Neutrophil (primary cell): ENCODE results near the gene TNFSF12.
"Not testable (repeated sequence)": the region's sequence is repeated elsewhere in the genome, so short reads cannot be mapped to it uniquely, and the experiment has no call there.

Experiments used
- H3K27ac ChIP-seq: fragments of 200-600 bp; sonication (generic); 2 replicates; pipeline ENCODE4 v1.5.1; 2016; ENCODE audit warnings: mild to moderate bottlenecking, moderate library complexity
- H3K27me3 ChIP-seq: fragments of 200-600 bp; sonication (generic); 2 replicates; pipeline ENCODE4 v1.6.0; 2016; ENCODE audit warnings: mild to moderate bottlenecking
- H3K36me3 ChIP-seq: fragments of 200-600 bp; sonication (generic); 2 replicates; pipeline ENCODE4 v1.5.1; 2017
- H3K4me1 ChIP-seq, 2 experiments: fragments of 200-600 bp in 1 of 2; sonication (generic) in 1 of 2; 1 replicate in 1 of 2; 2 replicates in 1 of 2; pipeline versions ENCODE4 v1.5.1 to v1.6.1; 2013 to 2016; ENCODE audit warnings: low read depth in 1 of 2, low read length in 1 of 2, mild to moderate bottlenecking in 1 of 2, moderate library complexity in 1 of 2; ENCODE audit not compliant: control insufficient read depth in 1 of 2, insufficient read depth in 1 of 2
- H3K4me3 ChIP-seq, 2 experiments: fragments of 200-600 bp in 1 of 2; sonication (generic) in 1 of 2; 1 replicate in 1 of 2; 2 replicates in 1 of 2; pipeline ENCODE4 v1.5.1; 2013 to 2016; ENCODE audit warnings: low read depth in 1 of 2, low read length in 1 of 2, mild to moderate bottlenecking in 1 of 2, moderate library complexity in 1 of 2
- H3K9me3 ChIP-seq: fragments of 200-600 bp; sonication (generic); 2 replicates; pipeline ENCODE4 v1.5.1; 2016
- TF ChIP-seq, protein P1 (sequence below): fragments of 200-600 bp; sonication (generic); IDR thresholded peaks from 2 replicates; pipeline ENCODE4 v1.5.1; 2016; ENCODE audit warnings: antibody characterized with exemption

The TNFSF12 gene

DNA sequence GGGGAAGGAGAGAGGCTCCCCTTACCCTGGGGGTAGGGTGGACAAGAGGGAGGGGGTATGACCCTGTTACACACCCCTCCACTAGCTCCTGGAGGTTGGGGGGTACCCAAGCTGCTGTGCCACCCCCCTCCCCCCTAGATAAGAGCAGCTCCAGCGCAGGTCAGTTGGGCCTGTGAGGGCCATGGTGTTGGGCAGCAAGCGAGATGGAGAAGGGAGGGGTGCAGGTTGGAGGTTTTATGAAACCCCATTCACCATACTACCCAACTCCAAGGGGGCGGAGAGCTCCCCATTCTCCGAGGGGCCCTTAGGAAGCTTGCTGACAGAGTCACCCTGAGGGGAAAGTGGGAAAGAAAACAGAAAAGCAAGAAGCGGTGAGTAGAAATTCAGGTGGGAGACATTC lies 42.7 kb downstream of the TNFSF12 start:
- no peaks in the 10 kb centered on the region for H3K27me3 ChIP-seq
- no peak overlapping the region for H3K4me3 ChIP-seq
- TF ChIP-seq, protein P1, sequence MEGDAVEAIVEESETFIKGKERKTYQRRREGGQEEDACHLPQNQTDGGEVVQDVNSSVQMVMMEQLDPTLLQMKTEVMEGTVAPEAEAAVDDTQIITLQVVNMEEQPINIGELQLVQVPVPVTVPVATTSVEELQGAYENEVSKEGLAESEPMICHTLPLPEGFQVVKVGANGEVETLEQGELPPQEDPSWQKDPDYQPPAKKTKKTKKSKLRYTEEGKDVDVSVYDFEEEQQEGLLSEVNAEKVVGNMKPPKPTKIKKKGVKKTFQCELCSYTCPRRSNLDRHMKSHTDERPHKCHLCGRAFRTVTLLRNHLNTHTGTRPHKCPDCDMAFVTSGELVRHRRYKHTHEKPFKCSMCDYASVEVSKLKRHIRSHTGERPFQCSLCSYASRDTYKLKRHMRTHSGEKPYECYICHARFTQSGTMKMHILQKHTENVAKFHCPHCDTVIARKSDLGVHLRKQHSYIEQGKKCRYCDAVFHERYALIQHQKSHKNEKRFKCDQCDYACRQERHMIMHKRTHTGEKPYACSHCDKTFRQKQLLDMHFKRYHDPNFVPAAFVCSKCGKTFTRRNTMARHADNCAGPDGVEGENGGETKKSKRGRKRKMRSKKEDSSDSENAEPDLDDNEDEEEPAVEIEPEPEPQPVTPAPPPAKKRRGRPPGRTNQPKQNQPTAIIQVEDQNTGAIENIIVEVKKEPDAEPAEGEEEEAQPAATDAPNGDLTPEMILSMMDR = no peak
- no peak overlapping the region for H3K27ac ChIP-seq
- peaks cover 87% of the 10 kb centered on the region for H3K36me3 ChIP-seq
- H3K9me3 ChIP-seq = no peaks in the 10 kb centered on the region
- H3K4me1 ChIP-seq = peaks cover 7 to 15% of the 10 kb centered on the region in 2 experiments

DNA sequence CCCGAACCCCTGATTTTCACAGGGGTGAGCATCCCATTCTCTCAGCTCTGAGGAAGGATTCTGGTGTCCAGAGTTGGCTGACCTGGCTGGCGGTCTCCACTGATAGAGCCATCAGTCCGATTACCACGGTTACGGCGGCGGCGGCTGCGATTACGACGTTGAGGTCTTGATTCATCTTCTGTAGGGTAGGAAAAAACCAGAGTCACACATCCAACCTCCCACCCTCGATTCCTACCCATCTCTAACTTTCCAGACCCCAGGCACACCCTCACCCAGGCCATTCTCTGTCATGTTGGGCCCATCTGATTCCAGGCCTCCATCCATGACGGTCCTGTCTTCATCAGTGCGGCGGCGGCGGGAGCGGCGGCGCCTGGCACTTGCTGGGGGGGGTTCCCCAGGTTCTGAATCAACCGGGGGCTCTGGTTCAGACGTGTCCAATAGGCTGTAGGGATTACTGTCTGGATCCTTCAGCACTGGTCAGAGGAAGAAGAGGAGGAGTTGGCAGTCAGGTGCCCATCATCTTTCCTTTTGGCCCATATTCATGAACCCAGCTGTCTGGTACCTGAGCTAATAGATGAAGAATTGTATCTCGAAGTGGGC lies 43.7 kb downstream of the TNFSF12 start:
- TF ChIP-seq, protein P1 = no peak
- no peaks in the 10 kb centered on the region for H3K9me3 ChIP-seq
- no peaks in the 10 kb centered on the region for H3K27me3 ChIP-seq
- H3K4me3 ChIP-seq = no peak overlapping the region
- H3K27ac ChIP-seq = no peak overlapping the region
- peaks cover 7 to 14% of the 10 kb centered on the region in 2 experiments for H3K4me1 ChIP-seq
- H3K36me3 ChIP-seq = peaks cover 88% of the 10 kb centered on the region

DNA sequence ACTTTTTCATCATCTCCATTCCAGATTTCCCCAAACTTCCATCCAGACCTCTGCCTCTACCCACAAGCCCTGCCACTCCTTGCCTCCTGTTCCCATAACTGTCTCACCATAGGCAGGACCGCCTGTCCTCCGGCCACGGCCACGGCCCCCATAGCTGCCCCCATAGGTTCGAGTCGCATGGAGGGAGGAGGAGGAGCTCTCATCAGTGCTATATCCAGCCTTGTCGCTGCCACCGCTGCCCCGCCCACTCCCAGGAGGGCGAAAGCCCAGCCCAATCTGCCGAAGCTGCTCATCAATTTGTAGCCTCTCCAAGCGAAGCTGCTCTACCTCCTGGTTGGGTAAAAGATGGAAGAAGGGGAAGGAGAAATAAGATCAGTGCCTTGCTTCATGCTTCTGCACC lies 44.4 kb downstream of the TNFSF12 start:
- Histone ChIP-seq H3K36me3 (peaks cover 86% of the 10 kb centered on the region), H3K27ac (no peak overlapping the region)

DNA sequence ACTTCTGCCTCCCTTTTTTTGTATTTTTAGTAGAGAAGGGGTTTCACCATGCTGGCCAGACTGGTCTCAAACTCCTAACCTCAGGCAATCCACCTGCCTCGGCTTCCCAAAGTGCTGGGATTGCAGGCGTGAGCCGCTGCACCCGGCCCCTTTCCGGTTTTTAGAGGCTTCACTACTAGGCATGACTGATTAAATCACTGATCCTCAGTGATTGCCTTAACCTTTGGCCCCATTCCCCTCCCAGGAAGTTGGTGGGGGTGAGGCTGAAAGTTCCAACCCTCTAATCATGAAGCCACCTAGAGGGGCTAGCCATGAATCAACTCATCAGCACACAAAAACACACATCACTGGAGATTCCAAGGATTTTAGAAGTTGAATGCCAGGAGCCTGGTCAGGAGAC lies 48.7 kb downstream of the TNFSF12 start:
- not testable (repeated sequence) for H3K27ac ChIP-seq, H3K4me1 ChIP-seq, H3K4me3 ChIP-seq, H3K9me3 ChIP-seq, H3K27me3 ChIP-seq
- H3K36me3 ChIP-seq = peaks cover 98% of the 10 kb centered on the region

More for the DNA sequence above, 44.4 kb downstream of the TNFSF12 start:
- Histone ChIP-seq H3K4me3 (no peak overlapping the region), H3K4me1 (peaks cover 7% of the 10 kb centered on the region in 2 experiments), H3K27me3 (no peaks in the 10 kb centered on the region), H3K9me3 (no peaks in the 10 kb centered on the region)
- TF ChIP-seq, protein P1 = no peak

DNA sequence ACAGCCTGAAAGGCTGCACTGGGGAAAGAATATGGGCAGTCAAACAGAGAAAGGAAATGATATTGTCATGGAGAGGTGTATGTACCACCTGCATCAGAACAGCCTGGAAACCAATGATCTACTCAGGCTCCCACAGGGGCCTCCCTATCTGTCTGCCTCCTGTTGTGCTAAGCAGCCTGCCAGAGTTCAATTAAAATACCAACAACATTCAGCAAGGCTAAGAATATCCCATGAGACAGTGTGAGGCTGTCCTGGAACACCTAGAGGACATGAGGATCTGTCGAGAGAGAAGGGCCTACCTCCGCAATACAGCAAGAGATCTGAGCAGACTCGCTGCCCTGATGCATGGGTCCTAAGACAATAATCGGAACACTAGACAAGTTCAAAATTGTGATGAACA lies 57.4 kb downstream of the TNFSF12 start:
- TF ChIP-seq, protein P1 = no peak
- peaks cover 44% of the 10 kb centered on the region for H3K36me3 ChIP-seq
- no peaks in the 10 kb centered on the region for H3K4me1 ChIP-seq
- no peaks in the 10 kb centered on the region for H3K9me3 ChIP-seq
- H3K27me3 ChIP-seq = no peaks in the 10 kb centered on the region
- no peak overlapping the region for H3K27ac ChIP-seq
- no peak overlapping the region for H3K4me3 ChIP-seq
